Common myeloid progenitor, CD34-positive (primary cell): ENCODE data around the gene CAST.

Experiments
- CTCF ChIA-PET: fragments of 350-600 bp; sonication (Branson Sonifier 250); formaldehyde crosslinking; loops from one replicate; lab custom pipeline; 2021; ENCODE audit warnings: antibody characterized with exemption; lab: Charles Lee
- POLR2A ChIA-PET: fragments of 350-600 bp; sonication (Branson Sonifier 250); formaldehyde crosslinking; loops from one replicate; lab custom pipeline; 2021; ENCODE audit warnings: antibody characterized with exemption; lab: Charles Lee
- DNase-seq, 3 donors: peaks; one replicate each; pipeline versions ENCODE4 v3.0.0 to v3.0.0-alpha.2; 2013
- H3K27ac ChIP-seq, 2 experiments: 1 replicate in 1 of 2; 2 replicates in 1 of 2; pipeline ENCODE4 v1.7.0; 2013; ENCODE audit warnings: inconsistent platforms in 2 of 2, low read length in 2 of 2, mild to moderate bottlenecking in 2 of 2, low read depth in 1 of 2, moderate library complexity in 1 of 2; ENCODE audit not compliant: severe bottlenecking in 2 of 2, insufficient read depth in 1 of 2, poor library complexity in 1 of 2
- H3K27me3 ChIP-seq, 5 experiments: replicated peaks in 2 of 5; 1 replicate in 3 of 5; 2 replicates in 2 of 5; pipeline versions ENCODE4 v1.6.1 to v1.7.0; 2013; ENCODE audit warnings: low read length in 4 of 5, mild to moderate bottlenecking in 2 of 5, moderate library complexity in 2 of 5, inconsistent platforms in 1 of 5; ENCODE audit not compliant: insufficient read depth in 5 of 5, control insufficient read depth in 4 of 5
- H3K36me3 ChIP-seq, 4 experiments: 1 replicate in 2 of 4; 2 replicates in 2 of 4; pipeline versions ENCODE4 v1.6.1 to v1.7.0; 2013; ENCODE audit warnings: low read length in 3 of 4, control low read depth in 1 of 4, mild to moderate bottlenecking in 1 of 4; ENCODE audit not compliant: control insufficient read depth in 4 of 4, insufficient read depth in 4 of 4
- H3K4me1 ChIP-seq, 4 experiments: 1 replicate in 3 of 4; 2 replicates in 1 of 4; pipeline versions ENCODE4 v1.6.1 to v1.7.1; 2013; ENCODE audit warnings: low read length in 3 of 4, mild to moderate bottlenecking in 3 of 4, control low read depth in 1 of 4, inconsistent platforms in 1 of 4, moderate library complexity in 1 of 4; ENCODE audit not compliant: control insufficient read depth in 4 of 4, insufficient read depth in 4 of 4; ENCODE audit errors: control extremely low read depth in 1 of 4
- H3K4me3 ChIP-seq, 7 experiments: 1 replicate in 4 of 7; 2 replicates in 3 of 7; pipeline versions ENCODE4 v1.5.1 to v1.7.0; 2013; ENCODE audit warnings: mild to moderate bottlenecking in 7 of 7, low read length in 6 of 7, moderate library complexity in 6 of 7, inconsistent platforms in 2 of 7, low read depth in 2 of 7, control low read depth in 1 of 7; ENCODE audit not compliant: insufficient read depth in 4 of 7, control insufficient read depth in 1 of 7; ENCODE audit errors: extremely low read depth in 1 of 7
- H3K9me3 ChIP-seq, 5 experiments: 1 replicate in 4 of 5; 2 replicates in 1 of 5; pipeline versions ENCODE4 v1.6.1 to v1.7.1; 2013; ENCODE audit warnings: low read length in 4 of 5, mild to moderate bottlenecking in 2 of 5, inconsistent platforms in 1 of 5, low read depth in 1 of 5, moderate library complexity in 1 of 5; ENCODE audit not compliant: control insufficient read depth in 4 of 5, insufficient read depth in 2 of 5; ENCODE audit errors: control extremely low read depth in 1 of 5
- WGBS: methylation state at CpG from one replicate; pipeline ENCODE4 v1.1.5; 2013; ENCODE audit not compliant: insufficient coverage; 5-methylcytosine and 5-hydroxymethylcytosine counted together

CAST gene

DNA sequence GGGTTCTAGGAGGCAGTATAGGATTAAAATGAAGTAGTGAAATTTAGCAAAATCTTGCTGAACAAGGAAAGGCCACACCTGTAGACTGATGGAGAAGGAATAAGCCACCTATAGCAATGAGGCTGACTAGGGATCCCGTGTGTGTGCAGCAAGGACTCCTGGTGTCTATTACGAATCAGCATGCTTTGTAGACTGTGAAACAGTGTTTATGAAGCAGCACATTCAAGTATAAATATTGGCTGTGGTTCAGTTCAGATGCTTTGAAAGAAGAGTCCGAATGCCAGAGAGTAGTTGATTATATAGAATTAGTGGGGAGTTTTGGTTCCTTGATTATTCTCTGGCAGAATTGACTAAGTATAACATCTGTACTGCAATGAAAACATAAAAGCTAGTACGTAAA is 41.8 kb downstream of the CAST start:
- Histone ChIP-seq H3K4me1 (peaks cover 4 to 15% (median 12%) of the 10 kb centered on the region in 4 experiments), H3K27me3 (no peaks in the 10 kb centered on the region), H3K4me3 (peak overlapping the region in 1 of 7 experiments; percentile 28), H3K36me3 (no peaks in the 10 kb centered on the region), H3K27ac (no peak overlapping the region), H3K9me3 (no peaks in the 10 kb centered on the region)
- 71% methylated on average over 1 of the region's 4 CpGs for WGBS
- POLR2A ChIA-PET, result no interaction called here
- no peak for DNase-seq
- CTCF ChIA-PET, result interaction anchor here (1.1 to 4.4 kb wide), 5 partner anchors 10 to 90 kb away, joined by 3 to 19 read pairs (median 6); no protein-coding TSS in a partner anchor

DNA sequence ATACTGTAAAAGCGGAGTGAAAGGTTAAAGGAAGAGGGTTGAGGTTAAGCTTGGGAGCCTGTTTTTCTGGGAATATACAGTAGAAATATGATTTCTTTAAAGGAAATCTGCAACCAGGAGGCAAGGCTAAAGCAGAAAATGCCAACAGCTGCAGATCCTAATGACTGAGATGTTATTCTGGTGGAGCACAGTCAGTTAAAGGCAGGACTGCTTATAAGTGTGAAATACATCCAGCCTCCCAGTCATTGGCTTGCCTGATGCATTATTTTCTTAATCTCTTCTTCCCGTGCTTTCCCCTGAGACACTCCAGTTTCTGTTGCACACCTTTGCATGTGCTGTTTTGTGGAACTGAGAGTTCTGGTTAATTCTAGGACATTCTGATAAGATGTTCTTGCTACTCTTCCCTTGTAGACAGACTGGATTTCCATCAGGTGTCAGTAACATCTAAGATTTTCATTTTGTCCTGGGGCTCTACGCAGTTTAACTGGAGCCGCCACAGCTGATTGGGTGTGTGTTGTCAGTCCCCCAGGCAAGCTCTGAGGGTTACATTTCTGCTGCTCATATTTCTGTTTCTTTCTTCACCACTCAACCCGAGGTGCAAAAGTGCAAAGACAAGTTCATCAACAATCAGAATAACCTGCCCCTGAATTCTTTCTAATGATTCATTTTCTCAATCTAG is 44.4 kb downstream of the CAST start:
- CTCF ChIA-PET, result no interaction called here
- no peaks in the 10 kb centered on the region for H3K9me3 ChIP-seq
- no peak overlapping the region for H3K27ac ChIP-seq
- H3K4me3 ChIP-seq, result no peak overlapping the region
- no peaks in the 10 kb centered on the region for H3K27me3 ChIP-seq
- peaks cover 4 to 15% (median 12%) of the 10 kb centered on the region in 4 experiments for H3K4me1 ChIP-seq
- no peak for DNase-seq
- POLR2A ChIA-PET, result interaction anchor here (0.6 kb wide), 1 partner anchor 790 kb away, joined by 3 read pairs; no protein-coding TSS in a partner anchor
- H3K36me3 ChIP-seq, result no peaks in the 10 kb centered on the region
- 96% methylated on average over 5 of the region's 5 CpGs for WGBS

DNA sequence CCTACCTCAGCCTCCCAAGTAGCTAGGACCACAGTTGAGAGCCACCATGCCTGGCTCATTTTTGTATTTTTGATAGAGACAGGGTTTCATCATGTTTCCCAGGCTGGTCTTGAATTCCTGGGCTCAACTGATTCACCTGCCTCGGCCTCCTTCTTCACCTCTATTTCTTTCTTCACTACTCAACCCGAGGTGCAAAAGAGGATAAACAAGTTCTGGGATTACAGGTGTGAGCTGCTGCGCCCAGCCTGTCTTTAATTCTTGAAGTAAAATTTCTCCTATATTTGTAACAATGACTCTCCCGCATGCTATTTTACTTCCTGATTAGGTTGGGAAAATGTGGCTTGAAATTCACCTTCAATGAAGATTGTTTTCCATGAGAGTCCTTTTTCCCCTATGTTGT is 46.4 kb downstream of the CAST start:
- 91% methylated on average over 4 of the region's 4 CpGs for WGBS
- no peak for DNase-seq
- peaks cover 0 to 4% (median 1%) of the 10 kb centered on the region in 4 experiments for H3K4me1 ChIP-seq
- H3K27ac ChIP-seq, result no peak overlapping the region
- no peaks in the 10 kb centered on the region for H3K27me3 ChIP-seq
- no peaks in the 10 kb centered on the region for H3K9me3 ChIP-seq
- no peak overlapping the region for H3K4me3 ChIP-seq
- POLR2A ChIA-PET, result no interaction called here
- CTCF ChIA-PET, result interaction anchor here (3.4 kb wide), 1 partner anchor 94 kb away, joined by 8 read pairs; no protein-coding TSS in a partner anchor
- no peaks in the 10 kb centered on the region for H3K36me3 ChIP-seq

DNA sequence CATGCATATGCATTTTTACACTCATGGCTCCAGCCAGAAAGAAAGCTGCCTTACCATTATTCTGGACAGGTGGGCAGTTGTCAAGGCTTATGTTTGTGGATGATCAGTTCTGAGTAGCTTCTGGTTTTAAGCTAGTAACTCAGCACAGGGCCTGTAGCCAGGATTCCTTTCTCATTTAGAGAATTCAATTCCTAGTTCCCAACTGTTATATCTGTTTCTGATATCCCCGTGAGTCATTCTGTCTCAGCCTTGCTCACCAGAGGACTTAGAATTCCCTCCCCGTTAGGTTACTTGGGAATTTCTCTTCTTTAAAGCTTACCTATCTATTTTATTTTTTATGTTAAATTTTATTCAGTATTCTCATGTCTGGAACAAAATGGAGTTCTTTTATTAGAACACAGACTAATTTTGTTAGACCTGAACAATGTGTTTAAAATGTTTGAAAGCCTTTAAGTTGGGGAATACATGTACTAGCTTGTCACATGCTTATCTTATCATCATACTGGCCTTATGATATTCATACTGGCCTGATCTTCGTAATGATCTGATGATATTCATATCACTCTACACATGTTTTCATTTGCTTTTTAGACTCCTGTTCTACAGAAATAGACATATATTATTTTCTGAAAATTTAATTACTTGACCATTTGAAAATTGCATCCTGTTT is 47.1 kb downstream of the CAST start:
- no peaks in the 10 kb centered on the region for H3K27me3 ChIP-seq
- ChIA-PET CTCF (interaction anchor here (3.4 kb wide), 1 partner anchor 95 kb away, joined by 8 read pairs; no protein-coding TSS in a partner anchor), POLR2A (no interaction called here)
- H3K36me3 ChIP-seq, result no peaks in the 10 kb centered on the region
- DNase-seq, result no peak
- no peak overlapping the region for H3K4me3 ChIP-seq
- no peaks in the 10 kb centered on the region for H3K9me3 ChIP-seq
- H3K27ac ChIP-seq, result no peak overlapping the region
- peaks cover 0 to 3% (median 1%) of the 10 kb centered on the region in 4 experiments for H3K4me1 ChIP-seq
- WGBS, result 100% methylated on average over 1 of the region's 3 CpGs

DNA sequence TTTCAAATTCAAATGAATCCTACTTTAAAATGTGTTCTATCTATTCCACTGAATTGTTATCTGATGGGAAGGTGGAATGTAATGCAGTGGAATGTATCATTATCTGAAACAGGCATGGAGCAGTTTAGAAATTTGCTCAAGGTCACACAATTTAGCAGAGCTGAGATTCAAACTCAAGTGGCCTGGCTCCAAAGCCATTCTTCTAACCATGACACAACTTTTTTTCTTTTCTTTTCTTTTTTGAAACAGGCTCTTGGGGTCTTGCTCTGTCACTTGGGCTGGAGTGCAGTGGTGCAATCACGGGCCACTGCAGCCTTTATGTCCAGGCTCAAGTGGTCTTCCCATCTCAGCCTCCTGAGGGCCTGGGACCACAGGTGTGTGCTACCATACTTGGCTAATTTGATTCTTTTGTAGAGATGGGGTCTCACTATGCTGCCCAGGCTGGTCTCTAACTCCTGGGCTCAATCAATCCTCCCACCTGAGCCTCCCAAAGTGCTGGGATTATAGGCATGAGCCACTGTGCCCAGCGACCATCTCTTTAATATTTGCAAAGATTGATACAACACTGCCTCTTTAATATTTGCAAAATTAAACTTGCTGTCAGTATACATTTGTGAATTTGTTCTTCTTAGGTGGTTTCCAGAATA is 50.0 kb downstream of the CAST start:
- no peaks in the 10 kb centered on the region for H3K36me3 ChIP-seq
- DNase-seq, result no peak
- POLR2A ChIA-PET, result interaction anchor here (0.7 kb wide), 1 partner anchor 43 kb away, joined by 3 read pairs; no protein-coding TSS in a partner anchor
- no peak overlapping the region for H3K4me3 ChIP-seq
- no peak overlapping the region for H3K27ac ChIP-seq
- CTCF ChIA-PET, result no interaction called here
- no peaks in the 10 kb centered on the region for H3K27me3 ChIP-seq
- H3K9me3 ChIP-seq, result no peaks in the 10 kb centered on the region
- peaks cover 0 to 17% (median 10%) of the 10 kb centered on the region in 4 experiments for H3K4me1 ChIP-seq
- WGBS, result 100% methylated on average over 1 of the region's 2 CpGs

DNA sequence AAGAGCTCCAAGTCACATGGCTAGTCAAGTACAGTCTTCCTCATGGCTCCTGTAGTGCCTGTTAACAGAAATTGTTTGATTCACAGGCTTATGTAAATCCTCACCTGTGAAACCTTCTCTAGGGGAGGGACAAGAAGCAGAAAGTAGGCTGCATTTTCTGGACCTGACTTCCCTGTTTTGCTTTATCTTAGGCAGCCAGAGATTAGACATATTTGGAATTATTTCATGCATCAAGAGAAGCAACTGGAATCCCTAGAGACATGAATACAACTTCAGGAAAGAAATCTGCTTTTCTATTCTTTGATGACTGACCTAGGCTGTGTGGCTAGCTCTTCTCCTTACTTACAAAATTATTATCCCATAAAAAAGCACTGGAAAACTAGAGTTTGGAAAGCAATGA is 52.3 kb downstream of the CAST start:
- Histone ChIP-seq H3K27ac (peak overlapping the region in 1 of 2 experiments; percentile 83), H3K27me3 (no peaks in the 10 kb centered on the region), H3K4me3 (no peak overlapping the region), H3K9me3 (no peaks in the 10 kb centered on the region), H3K4me1 (peaks cover 0 to 17% (median 10%) of the 10 kb centered on the region in 4 experiments), H3K36me3 (no peaks in the 10 kb centered on the region)
- ChIA-PET POLR2A (interaction anchor here (0.6 kb wide), 1 partner anchor 47 kb away, joined by 3 read pairs; no protein-coding TSS in a partner anchor), CTCF (interaction anchor here (1.2 to 2.6 kb wide), 5 partner anchors 9 to 28 kb away, joined by 3 to 10 read pairs (median 4); no protein-coding TSS in a partner anchor)
- DNase-seq, result peak in 2 of 3 donors; percentile 63 to 74
